Nephron (organoid): ENCODE data around the gene SMCR8.
A peak's percentile ranks its signal among the peaks of the same experiment; 100 is the strongest.
"Not testable (repeated sequence)": the region's sequence is repeated elsewhere in the genome, so short reads cannot be mapped to it uniquely, and the experiment has no call there.

ENCODE experiments used
- H3K27ac Mint-ChIP-seq, 3 experiments: 2 replicates each; pipeline ENCODE4 v1.8.0; 2020; ENCODE audit warnings: mixed read lengths in 3 of 3, mild to moderate bottlenecking in 2 of 3, moderate library complexity in 1 of 3
- H3K27me3 Mint-ChIP-seq: 2 replicates; pipeline ENCODE4 v1.8.0; 2021; ENCODE audit warnings: low read depth, mild to moderate bottlenecking, moderate library complexity, mixed read lengths
- H3K36me3 Mint-ChIP-seq: 2 replicates; pipeline ENCODE4 v1.8.0; 2020; ENCODE audit warnings: low read depth, mixed read lengths
- H3K4me1 Mint-ChIP-seq: 2 replicates; pipeline ENCODE4 v1.8.0; 2020; ENCODE audit warnings: mixed read lengths
- H3K4me3 Mint-ChIP-seq, 3 experiments: 2 replicates each; pipeline ENCODE4 v1.8.0; 2020; ENCODE audit warnings: mild to moderate bottlenecking in 3 of 3, mixed read lengths in 3 of 3, moderate library complexity in 2 of 3
- H3K9me3 Mint-ChIP-seq: 2 replicates; pipeline ENCODE4 v1.8.0; 2020; ENCODE audit warnings: mixed read lengths
- TF ChIP-seq, protein P1 (sequence below), 3 experiments: fragments of 200-600 bp; sonication (generic); IDR thresholded peaks; one replicate each; pipeline ENCODE4 v1.5.0; 2021; ENCODE audit warnings: antibody characterized with exemption in 3 of 3; ENCODE audit not compliant: unreplicated experiment in 3 of 3

SMCR8 gene

DNA sequence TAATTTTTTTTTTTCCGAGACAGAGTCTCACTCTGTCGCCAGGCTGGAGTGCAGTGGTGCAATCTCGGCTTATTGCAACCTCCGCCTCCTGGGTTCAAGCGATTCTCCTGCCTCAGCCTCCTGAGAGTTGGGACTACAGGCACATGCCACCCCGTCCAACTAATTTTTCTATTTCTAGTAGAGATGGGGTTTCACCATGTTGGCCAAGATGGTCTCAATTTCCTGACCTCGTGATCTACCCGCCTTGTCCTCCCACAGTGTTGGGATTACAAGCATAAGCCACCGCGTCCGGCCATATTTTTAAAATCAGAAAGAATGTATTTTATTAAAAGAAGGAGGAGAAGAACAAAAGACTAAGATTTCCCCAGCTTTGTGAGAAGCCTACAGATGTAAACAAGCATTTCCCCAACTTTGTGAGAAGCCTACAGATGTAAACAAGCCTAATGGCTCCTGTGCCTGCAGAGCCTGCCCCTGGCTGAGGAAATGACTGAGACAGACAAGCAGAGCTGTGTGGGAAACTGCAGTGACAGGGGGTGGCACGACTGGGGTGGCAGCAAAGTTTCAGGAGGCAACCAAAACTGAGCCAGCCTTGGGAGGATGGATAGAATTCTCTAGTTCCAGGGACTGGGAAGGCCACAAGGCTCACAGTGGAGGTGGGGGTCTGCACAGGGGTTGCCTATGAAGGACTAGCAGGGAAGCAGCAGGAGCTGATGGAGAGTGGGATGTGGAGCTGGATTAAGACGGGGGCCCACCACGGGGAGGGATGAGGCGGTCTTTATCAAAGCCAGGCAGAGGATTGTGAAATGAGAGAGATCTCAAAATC lies 23.2 kb upstream of the SMCR8 start:
- H3K9me3 Mint-ChIP-seq: no peaks in the 10 kb centered on the region
- H3K36me3 Mint-ChIP-seq: peaks cover 82% of the 10 kb centered on the region
- H3K27me3 Mint-ChIP-seq: no peaks in the 10 kb centered on the region
- H3K4me1 Mint-ChIP-seq: no peaks in the 10 kb centered on the region
- no peak overlapping the region for H3K4me3 Mint-ChIP-seq
- no peak overlapping the region for H3K27ac Mint-ChIP-seq
- TF ChIP-seq, protein P1, sequence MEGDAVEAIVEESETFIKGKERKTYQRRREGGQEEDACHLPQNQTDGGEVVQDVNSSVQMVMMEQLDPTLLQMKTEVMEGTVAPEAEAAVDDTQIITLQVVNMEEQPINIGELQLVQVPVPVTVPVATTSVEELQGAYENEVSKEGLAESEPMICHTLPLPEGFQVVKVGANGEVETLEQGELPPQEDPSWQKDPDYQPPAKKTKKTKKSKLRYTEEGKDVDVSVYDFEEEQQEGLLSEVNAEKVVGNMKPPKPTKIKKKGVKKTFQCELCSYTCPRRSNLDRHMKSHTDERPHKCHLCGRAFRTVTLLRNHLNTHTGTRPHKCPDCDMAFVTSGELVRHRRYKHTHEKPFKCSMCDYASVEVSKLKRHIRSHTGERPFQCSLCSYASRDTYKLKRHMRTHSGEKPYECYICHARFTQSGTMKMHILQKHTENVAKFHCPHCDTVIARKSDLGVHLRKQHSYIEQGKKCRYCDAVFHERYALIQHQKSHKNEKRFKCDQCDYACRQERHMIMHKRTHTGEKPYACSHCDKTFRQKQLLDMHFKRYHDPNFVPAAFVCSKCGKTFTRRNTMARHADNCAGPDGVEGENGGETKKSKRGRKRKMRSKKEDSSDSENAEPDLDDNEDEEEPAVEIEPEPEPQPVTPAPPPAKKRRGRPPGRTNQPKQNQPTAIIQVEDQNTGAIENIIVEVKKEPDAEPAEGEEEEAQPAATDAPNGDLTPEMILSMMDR (IDR thresholded peaks at IDR 0.05; ENCODE audit: unreplicated experiment in 3 of 3): no peak

DNA sequence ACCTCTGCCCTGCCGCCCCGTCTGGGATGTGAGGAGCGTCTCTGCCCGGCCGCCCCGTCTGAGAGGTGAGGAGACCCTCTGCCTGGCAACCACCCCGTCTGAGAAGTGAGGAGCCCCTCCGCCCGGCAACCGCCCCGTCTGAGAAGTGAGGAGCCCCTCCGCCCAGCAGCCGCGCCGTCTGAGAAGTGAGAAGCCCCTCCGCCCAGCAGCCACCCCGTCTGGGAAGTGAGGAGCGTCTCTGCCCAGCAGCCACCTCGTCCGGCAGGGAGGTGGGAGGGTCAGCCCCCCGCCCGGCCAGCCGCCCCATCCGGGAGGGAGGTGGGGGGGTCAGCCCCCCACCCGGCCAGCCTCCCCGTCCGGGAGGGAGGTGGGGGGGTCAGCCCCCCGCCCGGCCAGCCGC lies 17.0 kb upstream of the SMCR8 start:
- H3K27ac Mint-ChIP-seq, H3K4me3 Mint-ChIP-seq, H3K4me1 Mint-ChIP-seq, H3K9me3 Mint-ChIP-seq, H3K27me3 Mint-ChIP-seq: not testable (repeated sequence)
- H3K36me3 Mint-ChIP-seq: peaks cover 69% of the 10 kb centered on the region

DNA sequence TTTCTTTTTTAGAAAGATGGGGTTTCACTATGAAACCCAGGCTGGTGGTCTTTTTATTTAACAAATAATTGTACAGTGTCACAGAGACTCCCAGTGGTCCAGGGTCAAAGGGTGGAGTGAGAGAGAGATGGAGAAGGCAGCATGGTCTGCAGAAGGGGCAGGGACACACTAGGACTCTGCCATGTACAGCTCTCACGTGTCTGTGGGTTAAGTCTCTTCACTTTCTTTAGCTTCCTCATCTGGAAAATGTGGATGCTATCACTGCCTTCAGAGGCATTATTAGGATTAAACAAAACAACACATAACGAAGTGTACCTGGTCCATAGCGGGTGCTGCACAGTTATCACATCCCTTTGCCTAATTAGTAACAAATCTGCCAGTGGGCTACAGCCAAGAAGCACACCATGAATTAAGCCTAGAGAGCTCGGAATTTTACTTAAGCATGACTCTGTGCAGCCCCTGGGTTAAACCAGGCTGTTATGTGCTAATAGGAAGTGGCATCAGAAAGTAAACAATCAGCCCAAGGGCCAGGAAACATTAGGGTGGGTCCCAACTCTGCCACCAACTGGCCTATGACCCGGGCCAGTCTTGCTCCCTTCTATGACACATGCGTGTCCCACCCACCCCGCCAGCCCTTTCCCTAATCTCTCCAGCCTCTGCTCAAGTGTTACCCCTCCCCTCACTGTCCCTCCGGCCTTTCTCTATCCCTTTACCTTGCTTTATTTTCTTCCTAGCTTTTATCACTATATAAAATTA lies 14.2 kb upstream of the SMCR8 start:
- H3K9me3 Mint-ChIP-seq: no peaks in the 10 kb centered on the region
- H3K4me3 Mint-ChIP-seq: no peak overlapping the region
- peaks cover 70% of the 10 kb centered on the region for H3K36me3 Mint-ChIP-seq
- no peak overlapping the region for H3K27ac Mint-ChIP-seq
- H3K4me1 Mint-ChIP-seq: no peaks in the 10 kb centered on the region
- H3K27me3 Mint-ChIP-seq: no peaks in the 10 kb centered on the region
- TF ChIP-seq, protein P1 (IDR thresholded peaks at IDR 0.05; ENCODE audit: unreplicated experiment in 3 of 3): no peak

DNA sequence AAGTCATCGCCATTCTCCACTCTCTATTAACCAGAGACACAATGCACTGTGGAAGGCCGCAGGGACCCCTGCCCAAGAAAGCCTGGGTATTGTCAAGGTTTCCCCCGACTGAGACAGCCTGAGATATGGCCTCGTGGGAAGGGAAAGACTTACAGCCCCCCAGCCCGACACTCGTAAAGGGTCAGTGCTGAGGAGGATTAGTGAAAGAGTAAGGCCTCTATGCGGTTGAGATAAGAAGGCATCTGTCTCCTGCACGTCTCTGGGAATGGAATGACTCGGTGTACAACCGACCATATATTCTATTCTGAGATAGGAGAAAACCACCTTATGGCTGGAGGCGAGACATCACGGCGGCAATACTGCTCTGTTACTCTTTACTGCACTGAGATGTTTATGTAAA lies 11.9 kb upstream of the SMCR8 start:
- H3K9me3 Mint-ChIP-seq, H3K27ac Mint-ChIP-seq, H3K4me1 Mint-ChIP-seq, H3K27me3 Mint-ChIP-seq, H3K4me3 Mint-ChIP-seq: not testable (repeated sequence)
- peaks cover 62% of the 10 kb centered on the region for H3K36me3 Mint-ChIP-seq

DNA sequence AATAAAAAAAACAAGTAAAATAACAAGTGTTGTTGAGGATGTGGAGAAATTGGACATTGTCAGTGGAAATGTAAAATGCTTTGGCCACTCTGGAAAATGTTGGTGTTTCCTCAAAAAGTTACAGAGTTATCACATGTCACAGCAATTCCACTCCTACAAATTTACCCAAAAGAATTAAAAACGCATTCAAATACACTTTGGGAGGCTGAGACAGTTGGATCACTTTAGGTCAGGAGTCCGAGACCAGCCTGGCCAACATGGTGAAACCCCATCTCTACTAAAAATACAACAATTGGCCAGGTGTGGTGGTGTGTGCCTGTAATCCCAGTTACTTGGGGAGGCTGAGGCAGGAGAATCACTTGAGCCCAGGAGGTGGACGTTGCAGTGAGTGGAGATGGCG lies 5.9 kb upstream of the SMCR8 start:
- H3K27me3 Mint-ChIP-seq: no peaks in the 10 kb centered on the region
- H3K9me3 Mint-ChIP-seq: no peaks in the 10 kb centered on the region
- TF ChIP-seq, protein P1 (IDR thresholded peaks at IDR 0.05; ENCODE audit: unreplicated experiment in 3 of 3): no peak
- peaks cover 52% of the 10 kb centered on the region for H3K36me3 Mint-ChIP-seq
- peaks cover 27% of the 10 kb centered on the region for H3K4me1 Mint-ChIP-seq
- no peak overlapping the region for H3K27ac Mint-ChIP-seq
- H3K4me3 Mint-ChIP-seq: no peak overlapping the region

DNA sequence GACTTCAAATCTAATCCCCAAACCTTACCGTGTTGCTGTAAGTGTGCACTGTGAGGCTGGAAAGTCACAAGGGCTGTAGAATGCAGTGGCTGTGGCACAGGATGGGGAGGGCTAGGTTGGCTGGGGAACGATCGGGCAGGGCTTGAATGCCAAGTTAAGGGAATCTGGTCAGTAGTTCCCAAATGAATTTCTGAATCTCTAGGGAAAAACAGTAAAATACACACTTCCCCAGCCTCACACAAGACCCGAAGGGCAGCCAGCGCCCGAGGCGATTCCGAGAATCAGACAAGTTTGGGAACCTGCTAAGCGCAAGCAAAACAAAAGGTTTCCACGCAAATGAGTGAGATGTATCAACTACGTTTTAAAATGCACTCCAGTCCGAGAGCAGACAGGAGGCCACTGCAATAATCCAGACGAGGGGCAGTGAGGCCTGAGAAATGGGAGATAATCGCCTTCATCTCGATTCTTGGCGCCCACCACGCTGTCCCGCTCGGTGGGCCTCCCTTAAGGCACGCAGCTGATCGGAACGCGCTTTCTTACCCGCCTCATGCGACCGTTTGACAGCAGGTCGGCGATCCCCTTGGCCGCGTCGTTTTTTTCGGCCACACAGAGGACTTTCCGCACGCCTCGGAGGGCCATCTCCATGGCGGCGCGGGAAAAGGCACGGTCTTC lies 898 bp upstream of the SMCR8 start:
- H3K4me3 Mint-ChIP-seq: peak overlapping the region; percentile 88 to 89 (median 88)
- peaks cover 45% of the 10 kb centered on the region for H3K36me3 Mint-ChIP-seq
- peak overlapping the region; percentile 78 to 94 (median 82) for H3K27ac Mint-ChIP-seq
- peaks cover 6% of the 10 kb centered on the region for H3K27me3 Mint-ChIP-seq
- TF ChIP-seq, protein P1 (IDR thresholded peaks at IDR 0.05; ENCODE audit: unreplicated experiment in 3 of 3): no peak
- H3K4me1 Mint-ChIP-seq: peaks cover 60% of the 10 kb centered on the region
- no peaks in the 10 kb centered on the region for H3K9me3 Mint-ChIP-seq
